Inferior parietal cortex (tissue), 1 donor: Measurements from ENCODE around the gene EXOC6.

ENCODE experiments used
- DNase-seq: peaks from one replicate; pipeline ENCODE4 v3.0.0-alpha.2; 2016; ENCODE audit errors: extremely low spot score

Gene EXOC6

DNA sequence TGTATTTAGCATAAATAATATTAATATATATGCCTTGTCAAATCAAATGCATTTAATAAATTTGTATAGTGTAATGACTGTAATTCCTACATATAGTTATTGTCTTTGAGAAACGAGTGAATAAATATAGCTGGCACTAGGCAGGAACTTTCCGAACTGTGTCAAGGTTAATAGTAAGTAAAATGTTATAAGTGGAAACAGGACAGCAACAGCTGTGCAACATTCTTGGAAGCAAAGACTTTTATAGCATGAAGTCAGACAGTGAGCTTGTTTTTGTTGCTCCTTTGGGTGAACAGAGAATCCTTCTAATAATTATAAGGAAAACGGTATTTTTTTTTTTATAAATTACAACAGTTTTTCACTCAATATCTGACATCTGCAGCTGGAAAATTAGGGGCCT, 14.0 kb upstream of the EXOC6 start:
- DNase-seq, result no peak

- no peak for DNase-seq
These were observed 13.3 kb upstream of the EXOC6 start for GRCh38 chr10:92834986-92835385.

GRCh38 chr10:92837456-92837855, 10.9 kb upstream of the EXOC6 start:
- no peak for DNase-seq

- DNase-seq, result no peak
These were observed 8.9 kb upstream of the EXOC6 start for GRCh38 chr10:92839191-92840085.

DNA sequence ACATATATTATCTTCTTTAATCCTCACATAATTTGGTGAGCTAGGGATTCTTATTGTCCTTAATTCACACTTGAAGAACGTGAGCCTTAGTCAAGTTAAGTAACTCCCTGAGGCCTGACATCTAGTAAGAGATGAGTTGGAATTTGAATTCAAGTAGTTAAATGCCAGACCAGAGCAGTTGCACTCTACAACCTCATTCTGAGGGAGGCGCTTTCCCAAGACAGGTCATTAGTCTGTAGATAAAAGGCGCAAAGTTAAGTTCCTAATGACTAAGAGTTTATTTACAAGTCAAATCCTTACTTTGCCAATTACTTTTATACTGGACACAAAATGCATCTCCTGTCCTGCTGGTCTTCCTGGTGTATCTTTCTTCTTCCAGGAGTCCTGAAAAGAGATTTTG, 3.6 kb upstream of the EXOC6 start:
- no peak for DNase-seq

DNA sequence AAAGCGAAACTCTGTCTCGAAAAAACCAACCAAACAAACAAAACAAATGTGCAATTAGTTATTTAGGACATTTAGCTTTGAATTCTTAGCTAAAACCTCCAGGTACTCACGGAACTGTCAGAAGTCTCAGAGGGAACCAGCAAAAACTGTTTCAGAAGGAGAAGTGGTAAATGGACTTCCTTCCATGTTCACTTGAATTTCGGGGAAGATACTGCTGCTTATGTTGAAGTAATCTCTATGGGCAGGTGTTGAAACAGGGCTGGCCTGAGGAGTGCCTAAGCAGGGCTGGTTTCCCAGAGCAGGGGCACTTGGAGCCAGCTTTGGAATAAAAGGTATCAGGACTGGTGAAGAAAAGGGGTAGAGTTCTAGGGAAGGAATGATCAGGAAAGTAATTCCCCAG, 2.4 kb upstream of the EXOC6 start:
- DNase-seq, result no peak

DNA sequence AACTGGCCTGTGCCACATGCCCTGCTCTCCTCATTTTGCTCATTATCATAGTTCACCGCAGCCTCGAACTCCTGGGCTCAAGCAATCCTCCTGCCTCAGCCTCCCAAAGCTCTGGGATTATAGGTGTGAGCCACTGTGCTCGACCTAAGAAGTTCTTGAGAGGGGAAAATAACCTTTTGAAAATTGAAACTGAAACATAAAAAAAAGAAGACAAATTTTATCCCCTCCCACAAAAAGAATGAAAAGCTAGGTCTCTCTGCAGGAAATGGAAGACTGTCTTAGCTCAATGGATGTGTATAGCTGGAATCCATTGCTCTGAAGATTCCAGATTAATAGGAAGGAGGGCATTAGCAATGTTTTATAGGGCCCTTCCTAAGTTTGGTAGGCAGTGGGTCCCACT, 2.0 kb upstream of the EXOC6 start:
- DNase-seq, result no peak

DNA sequence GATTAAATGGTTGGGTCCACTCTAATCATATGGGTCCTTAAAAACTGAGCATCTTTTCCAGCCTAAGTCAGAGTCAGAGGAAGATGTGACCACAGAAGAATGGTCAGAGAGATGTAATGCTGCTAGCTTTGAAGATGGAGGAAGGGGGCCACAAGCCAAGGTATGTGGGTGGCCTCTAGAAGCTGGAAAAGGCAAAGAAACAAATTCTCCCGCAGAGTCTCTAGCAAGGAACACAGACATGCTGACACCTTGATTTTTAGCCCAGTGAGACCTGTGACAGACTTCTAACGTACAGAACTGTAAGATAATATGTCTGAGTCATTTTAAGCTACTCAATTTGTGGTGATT, 1.5 kb upstream of the EXOC6 start:
- no peak for DNase-seq

GRCh38 chr10:92847202-92847864, 987 bp upstream of the EXOC6 start:
- no peak for DNase-seq

DNA sequence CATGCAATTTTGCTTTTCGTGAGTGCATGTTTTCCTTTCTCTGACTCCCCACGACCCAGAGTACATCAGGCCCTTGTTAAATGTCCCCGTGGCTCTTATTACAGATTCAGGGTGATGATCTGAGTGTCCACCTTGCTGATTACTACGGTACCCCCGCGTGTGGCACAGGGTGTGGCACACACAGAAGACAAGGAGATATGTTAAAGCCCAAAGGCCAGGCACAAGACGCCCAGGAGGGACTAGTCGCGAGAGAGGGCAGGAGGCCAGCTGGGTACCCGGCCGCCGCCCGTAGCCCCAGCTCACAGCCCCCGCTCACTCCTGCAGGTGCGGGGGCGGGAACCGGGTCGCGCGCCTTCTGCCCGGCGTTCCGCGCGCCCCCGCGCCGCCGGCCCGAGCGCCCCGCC, 281 bp upstream of the EXOC6 start:
- DNase-seq, result no peak

DNA sequence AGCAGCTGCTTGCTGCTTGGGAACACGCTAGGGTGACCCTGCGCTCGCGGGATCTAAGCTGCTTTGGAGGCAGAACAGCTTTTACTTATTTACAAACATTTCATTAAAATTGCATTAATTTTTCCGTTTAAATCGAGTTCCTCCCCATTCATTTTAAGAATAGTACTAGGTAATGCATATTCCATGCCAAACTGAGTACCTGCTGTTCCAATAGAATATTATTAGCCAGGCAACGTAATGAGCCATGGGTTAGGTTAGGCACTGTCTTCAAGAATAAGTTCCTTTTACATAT, 860 bp downstream of the EXOC6 start:
- DNase-seq, result no peak

DNA sequence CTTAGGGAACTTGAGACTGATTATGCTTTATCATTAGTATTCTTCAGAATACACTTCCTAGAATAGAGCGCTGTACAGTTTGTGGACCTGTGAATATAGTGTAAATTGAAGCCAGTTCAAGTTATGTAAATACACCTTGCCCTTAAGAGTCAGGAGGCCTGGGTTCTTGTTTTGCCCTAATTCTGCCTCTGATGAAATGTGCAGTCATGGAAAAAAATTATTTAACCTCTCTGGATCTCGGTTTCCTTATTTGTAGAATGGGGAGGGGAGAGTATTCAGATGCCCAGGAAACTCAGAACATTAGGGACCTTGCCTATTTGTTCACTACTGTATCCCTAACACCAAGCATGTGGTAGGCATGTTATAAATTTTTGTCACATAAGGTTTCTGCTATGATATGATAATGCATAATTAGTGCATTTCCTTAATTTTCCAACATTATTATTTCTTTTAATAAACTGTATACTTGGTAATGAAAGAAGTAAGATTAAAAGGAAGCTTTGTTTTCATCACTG, 1.3 kb downstream of the EXOC6 start:
- DNase-seq, result no peak

GRCh38 chr10:92850185-92850584, 1.9 kb downstream of the EXOC6 start:
- DNase-seq, result no peak

DNA sequence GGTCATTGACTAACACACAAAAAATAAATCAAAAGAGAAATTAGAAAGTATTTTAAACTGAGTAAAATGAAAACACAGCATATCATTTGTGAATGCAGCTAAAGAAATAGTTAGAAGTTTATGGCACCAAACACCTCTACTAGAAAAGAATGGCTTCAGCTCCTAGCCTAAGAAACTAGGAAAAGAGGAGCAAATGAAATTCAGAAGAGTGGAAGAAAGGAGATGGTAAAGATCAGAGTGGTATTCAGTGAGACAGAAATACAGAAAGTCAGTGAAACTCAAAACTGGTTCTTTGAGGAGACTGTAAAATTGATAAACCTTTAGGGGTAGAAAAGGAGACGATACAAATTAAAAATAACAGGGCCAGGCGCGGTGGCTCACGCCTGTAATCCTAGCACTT, 2.7 kb downstream of the EXOC6 start:
- DNase-seq, result no peak

DNA sequence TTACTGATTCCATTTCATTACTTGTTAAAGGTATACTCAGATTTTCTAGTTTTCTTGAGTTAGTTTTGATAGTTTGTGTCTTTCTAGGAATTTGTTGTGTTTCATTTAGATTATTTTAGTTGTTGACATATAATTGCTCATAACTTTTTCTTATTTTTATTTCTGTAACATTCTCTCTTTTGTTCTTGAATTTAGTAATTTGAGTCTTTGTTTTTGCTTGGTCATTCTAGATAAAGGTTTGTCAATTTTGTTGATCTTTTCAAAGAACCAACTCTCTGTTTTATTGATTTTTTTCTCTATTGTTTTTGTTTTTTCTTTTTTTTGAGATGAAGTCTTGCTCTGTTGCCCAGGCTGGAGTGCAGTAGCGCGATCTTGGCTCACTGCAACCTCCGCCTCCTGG, 7.2 kb downstream of the EXOC6 start:
- no peak for DNase-seq

- DNase-seq, result no peak
These were observed 9.7 kb downstream of the EXOC6 start for GRCh38 chr10:92857904-92858514.

DNA sequence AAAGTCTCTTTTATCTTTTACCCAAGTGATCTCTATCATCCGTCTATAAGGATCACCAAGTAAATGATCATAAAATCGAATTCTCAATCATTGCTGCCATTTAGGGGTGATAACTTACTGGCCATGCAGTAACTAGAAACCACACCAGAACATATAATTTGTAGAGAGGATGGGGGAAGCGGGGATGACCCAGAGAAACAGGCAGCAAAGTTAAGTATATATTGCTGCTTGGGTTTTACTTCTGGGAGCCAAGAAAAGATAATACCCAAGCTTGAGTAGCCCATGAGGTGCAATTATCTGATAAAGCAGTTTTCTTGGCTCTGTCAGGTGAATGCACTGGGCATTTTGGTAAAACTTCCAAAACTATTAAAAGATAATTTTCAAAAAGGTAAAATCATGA, 18.9 kb downstream of the EXOC6 start:
- DNase-seq, result no peak

DNA sequence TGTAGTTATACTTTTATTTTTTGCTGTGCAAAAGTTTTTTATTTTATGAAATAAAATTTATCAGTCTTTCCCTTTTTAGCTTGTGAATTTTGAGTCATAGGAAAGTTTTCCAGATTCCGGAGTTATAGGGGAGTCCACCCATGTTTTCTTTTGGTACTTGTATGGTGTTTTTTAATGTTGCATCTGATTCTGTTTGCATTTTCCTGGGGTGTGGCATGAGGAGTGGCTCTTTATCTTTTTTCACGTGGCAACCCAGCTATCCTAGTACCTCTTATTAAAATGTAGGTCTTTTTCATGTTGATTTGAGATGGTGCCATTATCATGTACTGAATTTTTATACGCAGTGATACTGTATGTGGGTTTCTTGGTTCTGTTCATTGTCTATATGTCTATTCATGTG, 19.7 kb downstream of the EXOC6 start:
- DNase-seq, result no peak

DNA sequence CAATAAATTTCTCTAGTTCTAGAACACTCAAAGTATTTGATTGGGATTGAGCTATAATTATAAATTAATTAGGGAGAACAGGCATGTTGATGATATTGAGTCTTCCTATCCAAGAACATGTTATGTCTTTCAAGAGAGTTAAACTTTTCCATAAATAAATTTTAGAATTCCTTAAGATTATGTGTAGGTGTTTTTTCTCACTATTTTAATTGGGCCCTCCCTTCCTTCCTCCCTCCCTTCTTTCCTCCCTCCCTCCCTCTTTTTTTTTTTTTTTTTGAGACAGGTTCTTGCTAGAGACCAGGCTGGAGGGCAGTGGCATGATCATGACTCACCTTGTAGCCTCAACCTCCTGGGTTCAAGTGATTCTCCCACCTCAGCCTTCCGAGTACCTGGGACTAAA, 20.2 kb downstream of the EXOC6 start:
- DNase-seq, result no peak

GRCh38 chr10:92873029-92873428, 24.7 kb downstream of the EXOC6 start:
- DNase-seq, result no peak

- no peak for DNase-seq
These were observed 28.3 kb downstream of the EXOC6 start for GRCh38 chr10:92876509-92877036.

GRCh38 chr10:92880233-92880861, 32.0 kb downstream of the EXOC6 start:
- DNase-seq, result peak; percentile 85
